ENCODE measurements around the gene ISOC2. TPM values are rescaled to one million over a fixed set of nuclear protein-coding genes. Genes with fewer than 3 reads are reported as not detected.

Gene ISOC2
- total and polyA plus RNA-seq, 9 of the 15 experiments (the other 6 are each of a cell fraction or from before 2014, with no cell fraction given), result 1.2 to 229 (median 58.3) TPM

DNA sequence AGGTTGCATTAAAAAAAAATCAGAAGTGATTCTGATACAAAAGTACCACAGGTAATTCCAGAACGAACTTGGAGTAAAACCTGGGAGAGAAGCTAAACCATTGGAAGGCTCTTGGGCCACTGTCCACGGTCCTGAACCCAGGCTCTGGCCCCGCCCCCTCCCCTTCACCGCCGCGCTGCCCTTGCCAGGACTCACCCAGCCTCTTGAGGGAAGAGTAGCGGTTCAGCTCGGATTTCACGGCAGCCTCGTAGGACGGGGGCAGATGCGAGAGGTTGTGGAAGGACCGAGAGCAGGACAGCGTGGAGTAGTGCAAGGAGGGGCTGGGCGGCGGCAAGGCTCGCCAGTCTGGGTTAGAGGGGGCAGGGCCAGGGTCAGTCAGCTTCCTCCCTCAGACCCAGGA is 24.0 kb downstream of the ISOC2 start (continued):
- TF ChIP-seq, protein P1, sequence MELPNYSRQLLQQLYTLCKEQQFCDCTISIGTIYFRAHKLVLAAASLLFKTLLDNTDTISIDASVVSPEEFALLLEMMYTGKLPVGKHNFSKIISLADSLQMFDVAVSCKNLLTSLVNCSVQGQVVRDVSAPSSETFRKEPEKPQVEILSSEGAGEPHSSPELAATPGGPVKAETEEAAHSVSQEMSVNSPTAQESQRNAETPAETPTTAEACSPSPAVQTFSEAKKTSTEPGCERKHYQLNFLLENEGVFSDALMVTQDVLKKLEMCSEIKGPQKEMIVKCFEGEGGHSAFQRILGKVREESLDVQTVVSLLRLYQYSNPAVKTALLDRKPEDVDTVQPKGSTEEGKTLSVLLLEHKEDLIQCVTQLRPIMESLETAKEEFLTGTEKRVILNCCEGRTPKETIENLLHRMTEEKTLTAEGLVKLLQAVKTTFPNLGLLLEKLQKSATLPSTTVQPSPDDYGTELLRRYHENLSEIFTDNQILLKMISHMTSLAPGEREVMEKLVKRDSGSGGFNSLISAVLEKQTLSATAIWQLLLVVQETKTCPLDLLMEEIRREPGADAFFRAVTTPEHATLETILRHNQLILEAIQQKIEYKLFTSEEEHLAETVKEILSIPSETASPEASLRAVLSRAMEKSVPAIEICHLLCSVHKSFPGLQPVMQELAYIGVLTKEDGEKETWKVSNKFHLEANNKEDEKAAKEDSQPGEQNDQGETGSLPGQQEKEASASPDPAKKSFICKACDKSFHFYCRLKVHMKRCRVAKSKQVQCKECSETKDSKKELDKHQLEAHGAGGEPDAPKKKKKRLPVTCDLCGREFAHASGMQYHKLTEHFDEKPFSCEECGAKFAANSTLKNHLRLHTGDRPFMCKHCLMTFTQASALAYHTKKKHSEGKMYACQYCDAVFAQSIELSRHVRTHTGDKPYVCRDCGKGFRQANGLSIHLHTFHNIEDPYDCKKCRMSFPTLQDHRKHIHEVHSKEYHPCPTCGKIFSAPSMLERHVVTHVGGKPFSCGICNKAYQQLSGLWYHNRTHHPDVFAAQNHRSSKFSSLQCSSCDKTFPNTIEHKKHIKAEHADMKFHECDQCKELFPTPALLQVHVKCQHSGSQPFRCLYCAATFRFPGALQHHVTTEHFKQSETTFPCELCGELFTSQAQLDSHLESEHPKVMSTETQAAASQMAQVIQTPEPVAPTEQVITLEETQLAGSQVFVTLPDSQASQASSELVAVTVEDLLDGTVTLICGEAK (IDR thresholded peaks at IDR 0.05), result no peak; the same call in 1 of the 2 replicates
- TF ChIP-seq, protein P1 (CRISPR knock-in tag; IDR thresholded peaks at IDR 0.05), result no peak
- 0 out of 2 replicates have a peak, but pooled peaks have one; percentile 57 for TF ChIP-seq NR2C2 (CRISPR knock-in tag; IDR thresholded peaks at IDR 0.05)
- TF ChIP-seq NR2C2 (tag; IDR thresholded peaks at IDR 0.05), result no peak
- peak; percentile 79 for TF ChIP-seq LCOR (CRISPR knock-in tag; IDR thresholded peaks at IDR 0.05)
- TF ChIP-seq, protein P2, sequence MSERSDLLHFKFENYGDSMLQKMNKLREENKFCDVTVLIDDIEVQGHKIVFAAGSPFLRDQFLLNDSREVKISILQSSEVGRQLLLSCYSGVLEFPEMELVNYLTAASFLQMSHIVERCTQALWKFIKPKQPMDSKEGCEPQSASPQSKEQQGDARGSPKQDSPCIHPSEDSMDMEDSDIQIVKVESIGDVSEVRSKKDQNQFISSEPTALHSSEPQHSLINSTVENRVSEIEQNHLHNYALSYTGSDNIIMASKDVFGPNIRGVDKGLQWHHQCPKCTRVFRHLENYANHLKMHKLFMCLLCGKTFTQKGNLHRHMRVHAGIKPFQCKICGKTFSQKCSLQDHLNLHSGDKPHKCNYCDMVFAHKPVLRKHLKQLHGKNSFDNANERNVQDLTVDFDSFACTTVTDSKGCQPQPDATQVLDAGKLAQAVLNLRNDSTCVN (CRISPR knock-in tag; IDR thresholded peaks at IDR 0.05), result no peak
- TF ChIP-seq, protein P3, sequence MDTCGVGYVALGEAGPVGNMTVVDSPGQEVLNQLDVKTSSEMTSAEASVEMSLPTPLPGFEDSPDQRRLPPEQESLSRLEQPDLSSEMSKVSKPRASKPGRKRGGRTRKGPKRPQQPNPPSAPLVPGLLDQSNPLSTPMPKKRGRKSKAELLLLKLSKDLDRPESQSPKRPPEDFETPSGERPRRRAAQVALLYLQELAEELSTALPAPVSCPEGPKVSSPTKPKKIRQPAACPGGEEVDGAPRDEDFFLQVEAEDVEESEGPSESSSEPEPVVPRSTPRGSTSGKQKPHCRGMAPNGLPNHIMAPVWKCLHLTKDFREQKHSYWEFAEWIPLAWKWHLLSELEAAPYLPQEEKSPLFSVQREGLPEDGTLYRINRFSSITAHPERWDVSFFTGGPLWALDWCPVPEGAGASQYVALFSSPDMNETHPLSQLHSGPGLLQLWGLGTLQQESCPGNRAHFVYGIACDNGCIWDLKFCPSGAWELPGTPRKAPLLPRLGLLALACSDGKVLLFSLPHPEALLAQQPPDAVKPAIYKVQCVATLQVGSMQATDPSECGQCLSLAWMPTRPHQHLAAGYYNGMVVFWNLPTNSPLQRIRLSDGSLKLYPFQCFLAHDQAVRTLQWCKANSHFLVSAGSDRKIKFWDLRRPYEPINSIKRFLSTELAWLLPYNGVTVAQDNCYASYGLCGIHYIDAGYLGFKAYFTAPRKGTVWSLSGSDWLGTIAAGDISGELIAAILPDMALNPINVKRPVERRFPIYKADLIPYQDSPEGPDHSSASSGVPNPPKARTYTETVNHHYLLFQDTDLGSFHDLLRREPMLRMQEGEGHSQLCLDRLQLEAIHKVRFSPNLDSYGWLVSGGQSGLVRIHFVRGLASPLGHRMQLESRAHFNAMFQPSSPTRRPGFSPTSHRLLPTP (IDR thresholded peaks at IDR 0.05; ENCODE audit: borderline replicate concordance, extremely low read depth, insufficient read length), result no peak
- peak; percentile 68 for TF ChIP-seq CXXC5 (CRISPR knock-in tag; IDR thresholded peaks at IDR 0.05)
- no peak for TF ChIP-seq CC2D1A (IDR thresholded peaks at IDR 0.05)
- TF ChIP-seq ZNF584 (CRISPR knock-in tag; IDR thresholded peaks at IDR 0.05; ENCODE audit: low read depth), result peak; percentile 71; the same call in 1 of the 2 replicates
- no peak for TF ChIP-seq NEUROD1 (IDR thresholded peaks at IDR 0.05; ENCODE audit: borderline replicate concordance, low read depth, low read length, partially characterized antibody)
- no peak for TF ChIP-seq TBL1XR1 (IDR thresholded peaks at IDR 0.05; ENCODE audit: low read length in 2 of 2)
- TF ChIP-seq TAL1 (IDR thresholded peaks at IDR 0.05), result no peak
- peak in 1 of 2 experiments; percentile 80; a peak in 1 of 4 replicates for TF ChIP-seq RCOR1 (IDR thresholded peaks at IDR 0.05; ENCODE audit: borderline replicate concordance in 1 of 2, low read depth in 2 of 2, low read length in 2 of 2)
- no peak for TF ChIP-seq FOXK2 (conservative IDR thresholded peaks at IDR 0.05 in 1 of 2, IDR thresholded peaks at IDR 0.05 in 1 of 2; ENCODE audit: low read depth in 2 of 2)
